LNCaP clone FGC (cell line): ENCODE results near the gene SMO.
A peak's percentile ranks its signal among the peaks of the same experiment; 100 is the strongest.

ENCODE experiments used
- DNase-seq: peaks from one replicate; pipeline ENCODE4 v3.0.0-alpha.2; 2011; ENCODE audit warnings: low read depth
- H3K4me3 ChIP-seq: 2 replicates; pipeline ENCODE4 v1.5.1; 2011; ENCODE audit warnings: mild to moderate bottlenecking, low read depth, low read length, control low read depth
- TF ChIP-seq, protein P1 (sequence below): IDR thresholded peaks from 2 replicates; pipeline ENCODE4 v1.5.1; 2012; ENCODE audit warnings: mild to moderate bottlenecking; ENCODE audit not compliant: control insufficient read depth, insufficient read depth; ENCODE audit errors: extremely low read depth

SMO gene

DNA sequence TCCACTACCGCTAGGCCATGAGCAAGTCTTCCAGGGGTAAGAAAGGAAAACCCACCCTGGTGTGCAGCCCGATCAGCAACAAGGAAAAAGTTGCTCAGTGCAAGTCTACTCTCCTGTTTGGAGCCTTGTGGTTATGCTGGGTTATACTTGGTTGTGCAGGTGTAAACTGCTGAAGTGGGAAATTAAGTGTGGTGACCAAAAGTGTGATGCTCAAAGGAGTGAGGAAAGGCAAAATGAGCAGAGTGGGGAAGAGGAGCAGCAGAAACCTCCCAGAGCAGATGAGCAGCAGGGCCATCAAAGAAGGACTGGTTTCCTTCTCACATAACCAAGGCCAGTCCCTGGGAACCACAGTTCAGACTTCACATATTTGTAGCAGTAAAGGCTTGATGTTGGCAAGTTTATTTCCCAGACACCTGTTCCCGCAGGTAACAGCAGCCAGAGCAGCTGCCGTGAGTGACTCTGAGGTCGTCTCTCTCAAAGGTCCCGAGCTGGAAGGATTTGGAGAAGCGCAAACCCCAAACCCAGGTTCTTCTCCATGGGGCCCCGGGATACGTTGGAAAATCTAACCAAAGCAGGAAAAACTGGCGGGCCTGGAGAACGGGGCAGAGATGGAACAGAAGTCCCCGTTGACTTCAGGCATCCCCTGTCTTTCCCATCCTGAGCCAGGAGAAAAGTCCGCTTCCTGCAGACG lies 607 bp upstream of the SMO start:
- no peak for DNase-seq
- peak overlapping the region; percentile 60 for H3K4me3 ChIP-seq
- TF ChIP-seq, protein P1, sequence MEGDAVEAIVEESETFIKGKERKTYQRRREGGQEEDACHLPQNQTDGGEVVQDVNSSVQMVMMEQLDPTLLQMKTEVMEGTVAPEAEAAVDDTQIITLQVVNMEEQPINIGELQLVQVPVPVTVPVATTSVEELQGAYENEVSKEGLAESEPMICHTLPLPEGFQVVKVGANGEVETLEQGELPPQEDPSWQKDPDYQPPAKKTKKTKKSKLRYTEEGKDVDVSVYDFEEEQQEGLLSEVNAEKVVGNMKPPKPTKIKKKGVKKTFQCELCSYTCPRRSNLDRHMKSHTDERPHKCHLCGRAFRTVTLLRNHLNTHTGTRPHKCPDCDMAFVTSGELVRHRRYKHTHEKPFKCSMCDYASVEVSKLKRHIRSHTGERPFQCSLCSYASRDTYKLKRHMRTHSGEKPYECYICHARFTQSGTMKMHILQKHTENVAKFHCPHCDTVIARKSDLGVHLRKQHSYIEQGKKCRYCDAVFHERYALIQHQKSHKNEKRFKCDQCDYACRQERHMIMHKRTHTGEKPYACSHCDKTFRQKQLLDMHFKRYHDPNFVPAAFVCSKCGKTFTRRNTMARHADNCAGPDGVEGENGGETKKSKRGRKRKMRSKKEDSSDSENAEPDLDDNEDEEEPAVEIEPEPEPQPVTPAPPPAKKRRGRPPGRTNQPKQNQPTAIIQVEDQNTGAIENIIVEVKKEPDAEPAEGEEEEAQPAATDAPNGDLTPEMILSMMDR = no peak

DNA sequence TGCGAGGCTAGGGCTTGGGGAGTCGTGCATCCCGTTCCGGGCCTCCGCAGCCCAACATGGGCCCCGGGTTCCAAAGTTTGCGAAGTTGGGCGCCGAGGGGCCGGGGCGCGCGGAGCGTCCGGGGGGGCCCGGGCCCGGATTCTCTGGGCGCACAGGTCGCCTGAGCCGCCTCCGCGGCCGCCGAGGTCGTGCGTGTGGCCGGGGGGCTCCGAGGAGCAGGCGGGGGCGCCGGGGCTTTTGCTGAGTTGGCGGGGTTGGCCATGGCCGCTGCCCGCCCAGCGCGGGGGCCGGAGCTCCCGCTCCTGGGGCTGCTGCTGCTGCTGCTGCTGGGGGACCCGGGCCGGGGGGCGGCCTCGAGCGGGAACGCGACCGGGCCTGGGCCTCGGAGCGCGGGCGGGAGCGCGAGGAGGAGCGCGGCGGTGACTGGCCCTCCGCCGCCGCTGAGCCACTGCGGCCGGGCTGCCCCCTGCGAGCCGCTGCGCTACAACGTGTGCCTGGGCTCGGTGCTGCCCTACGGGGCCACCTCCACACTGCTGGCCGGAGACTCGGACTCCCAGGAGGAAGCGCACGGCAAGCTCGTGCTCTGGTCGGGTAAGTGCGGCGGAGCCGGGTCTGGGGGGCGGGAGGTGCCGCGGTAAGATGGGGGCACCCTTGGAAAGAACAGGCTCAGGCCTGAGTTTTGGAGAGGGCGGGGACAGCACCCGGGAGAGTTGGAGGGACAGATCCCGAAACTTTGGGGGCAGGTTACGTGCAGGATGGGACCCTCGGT lies 643 bp downstream of the SMO start:
- TF ChIP-seq, protein P1 = no peak
- H3K4me3 ChIP-seq = peak overlapping the region; percentile 60
- no peak for DNase-seq

DNA sequence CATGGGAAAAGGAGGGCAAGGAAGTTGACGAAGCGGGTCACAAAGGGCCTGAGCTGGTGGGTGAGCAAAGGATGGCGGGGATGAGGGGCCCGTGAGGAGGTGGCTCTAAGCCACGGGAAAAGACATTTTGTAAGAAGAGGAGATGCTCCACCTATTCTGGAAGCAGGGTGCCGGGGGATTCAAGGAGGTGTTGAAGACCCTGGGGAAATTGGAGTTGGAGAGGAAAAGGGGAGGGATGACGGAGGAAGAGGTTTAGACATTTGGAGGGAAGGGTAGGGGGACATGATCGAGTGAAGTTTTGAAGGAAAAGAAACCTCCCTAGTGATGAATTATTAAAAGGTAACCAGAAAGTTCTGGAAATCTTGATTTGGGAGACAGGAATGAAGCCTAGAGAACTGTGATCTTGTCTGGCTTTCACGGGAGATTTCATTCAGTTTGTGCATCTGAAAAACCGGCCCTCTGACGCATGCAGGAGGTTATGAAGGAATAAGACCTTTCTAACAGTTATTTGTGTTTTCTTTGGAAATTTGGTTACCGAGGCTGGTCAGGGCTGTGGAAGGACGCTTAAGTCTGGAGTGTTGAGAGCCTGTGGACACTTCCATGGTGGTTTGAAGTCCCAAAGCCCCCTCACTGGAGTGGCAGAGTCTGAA lies 1.4 kb downstream of the SMO start:
- no peak for DNase-seq
- TF ChIP-seq, protein P1 = no peak
- peak overlapping the region; percentile 60 for H3K4me3 ChIP-seq

DNA sequence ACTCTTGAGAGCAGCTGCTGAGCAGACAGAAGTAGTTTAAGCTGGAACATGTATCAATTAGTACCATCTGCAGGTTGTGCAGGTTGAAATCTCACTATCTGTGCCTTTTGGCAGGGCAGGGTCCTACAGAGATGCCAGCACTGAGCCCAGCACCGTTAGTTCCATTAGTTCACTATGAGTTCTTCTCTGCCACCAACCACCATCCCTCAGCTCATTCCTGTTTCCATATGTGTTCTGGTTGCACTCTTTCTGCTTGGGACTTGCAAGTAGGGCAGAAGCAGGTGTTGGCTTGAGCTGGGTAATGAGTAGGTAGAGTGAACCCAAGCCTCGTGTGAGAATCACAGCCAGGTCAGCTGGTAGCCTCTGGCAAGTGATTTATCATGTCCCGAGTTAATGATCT lies 2.8 kb downstream of the SMO start:
- H3K4me3 ChIP-seq = no peak overlapping the region
- TF ChIP-seq, protein P1 = no peak
- DNase-seq = no peak

DNA sequence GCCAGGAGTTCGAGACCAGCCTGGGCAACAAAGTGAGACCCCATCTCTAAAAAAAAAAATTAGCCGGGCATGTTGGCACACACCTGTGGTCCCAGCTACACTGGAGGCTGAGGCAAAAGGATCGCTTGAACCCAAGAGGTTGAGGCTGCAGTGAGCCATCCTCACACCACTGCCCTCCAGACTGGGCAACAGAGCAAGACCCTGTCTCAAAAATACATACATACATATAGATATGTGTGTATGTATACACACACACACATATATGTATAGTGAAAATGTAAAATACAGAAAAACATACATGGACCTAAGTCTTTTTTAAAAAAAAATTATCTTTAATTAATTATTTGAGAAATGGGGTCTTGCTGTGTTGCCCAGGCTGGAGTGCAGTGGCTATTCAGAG lies 5.5 kb downstream of the SMO start:
- DNase-seq = no peak
- H3K4me3 ChIP-seq = no peak overlapping the region
- TF ChIP-seq, protein P1 = no peak

DNA sequence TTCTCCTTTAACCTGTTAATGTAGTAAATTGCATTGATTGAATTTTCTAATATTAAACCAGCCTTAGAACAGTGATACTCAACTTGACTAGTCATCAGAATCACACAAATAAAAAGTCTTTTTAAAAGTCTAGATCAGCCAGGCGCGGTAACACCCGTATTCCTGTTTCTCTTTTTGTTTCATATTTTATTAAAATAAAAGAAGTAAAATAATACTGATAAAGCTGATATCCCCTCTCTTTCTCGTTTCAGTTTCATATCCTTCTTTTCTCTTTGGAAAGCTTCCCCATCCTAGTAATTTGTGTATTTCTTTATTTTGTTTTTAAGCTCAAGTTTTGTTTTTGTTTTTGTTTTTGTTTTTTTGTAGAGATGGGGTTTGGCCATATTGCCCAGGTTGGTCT lies 9.3 kb downstream of the SMO start:
- H3K4me3 ChIP-seq = no peak overlapping the region
- TF ChIP-seq, protein P1 = no peak
- no peak for DNase-seq

DNA sequence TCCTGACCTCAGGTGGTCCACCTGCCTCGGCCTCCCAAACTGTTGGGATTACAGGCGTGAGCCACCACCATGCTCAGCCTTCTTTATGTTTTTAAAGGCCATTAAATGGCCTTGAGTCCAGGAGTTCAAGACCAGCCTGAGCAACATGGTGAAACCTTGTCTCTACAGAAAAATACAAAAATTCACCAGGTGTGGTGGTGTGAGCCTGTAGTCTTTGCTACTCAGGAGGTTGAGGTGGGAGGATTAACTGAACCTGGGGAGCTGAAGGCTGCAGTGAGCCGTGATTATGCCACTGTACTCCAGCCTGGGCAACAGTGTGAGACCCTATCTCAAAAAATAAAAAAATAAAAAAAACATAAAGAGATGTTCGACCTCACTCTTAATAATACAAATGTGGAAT lies 11.0 kb downstream of the SMO start:
- DNase-seq = no peak
- TF ChIP-seq, protein P1 = no peak
- H3K4me3 ChIP-seq = no peak overlapping the region
